HG03103 (cell line): ENCODE data around the gene NUMA1.

Experiments
- ATAC-seq: cut with Tn5 transposase; IDR thresholded peaks from one replicate; pipeline ENCODE4 v1.9.1; 2021; ENCODE audit warnings: low read depth; ENCODE audit not compliant: unreplicated experiment

NUMA1 gene

GRCh38 chr11:71979094-71979493 is 101.2 kb downstream of the NUMA1 start:
- no peak for ATAC-seq

DNA sequence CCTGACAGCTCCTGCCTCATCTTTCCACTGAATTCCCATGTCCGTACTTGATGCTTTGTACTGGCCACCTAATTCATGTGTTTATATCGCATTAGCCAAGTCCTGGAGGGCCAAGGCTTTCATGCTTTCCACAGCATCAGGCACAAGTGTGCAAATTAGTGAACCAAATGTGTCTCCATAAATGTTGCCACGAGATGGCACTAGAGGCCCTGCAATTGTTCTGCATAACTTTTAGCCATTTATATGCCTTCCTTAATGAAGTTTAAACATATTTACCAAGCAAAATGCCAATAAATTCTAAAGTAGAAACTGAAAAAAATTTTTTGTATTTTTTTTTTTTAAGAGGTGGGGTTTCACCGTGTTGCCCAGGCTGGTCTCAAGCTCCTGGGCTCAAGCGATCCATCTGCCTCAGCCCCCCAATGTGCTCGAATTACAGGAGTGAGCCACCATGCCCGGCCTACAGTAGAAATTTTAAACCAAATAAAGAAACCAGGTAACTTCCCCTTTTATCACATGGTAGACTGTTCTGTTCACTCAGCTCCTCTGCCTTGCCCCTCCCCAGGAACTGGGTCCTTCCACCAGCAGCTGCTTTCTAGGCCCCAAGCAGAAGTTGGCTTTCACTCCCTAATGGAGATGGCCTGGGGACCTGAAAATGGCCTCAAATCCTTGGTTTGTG is 102.5 kb downstream of the NUMA1 start:
- no peak for ATAC-seq

- ATAC-seq = no peak
Observed at GRCh38 chr11:71977090-71977489, 103.3 kb downstream of the NUMA1 start.

GRCh38 chr11:71976551-71976950 is 103.8 kb downstream of the NUMA1 start:
- no peak for ATAC-seq

DNA sequence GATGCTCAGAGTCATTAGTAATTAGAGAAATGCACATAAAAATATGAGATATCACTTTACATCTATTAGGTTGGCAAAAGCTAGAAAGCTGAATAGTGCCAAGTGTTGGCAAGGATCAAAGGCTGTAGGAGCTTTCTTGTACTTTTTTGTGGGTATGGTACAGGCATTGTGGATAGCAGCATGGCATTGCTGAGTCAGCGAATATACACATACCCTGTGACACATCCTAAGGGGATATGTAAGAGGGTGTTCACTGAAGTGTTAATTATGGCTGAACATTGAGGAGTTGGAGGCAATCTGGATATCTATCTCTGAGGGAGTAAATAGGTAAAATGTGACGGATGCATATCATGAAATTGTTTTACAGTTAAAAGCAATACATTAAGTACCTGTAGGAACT is 108.7 kb downstream of the NUMA1 start:
- no peak for ATAC-seq

GRCh38 chr11:71964641-71965040 is 115.7 kb downstream of the NUMA1 start:
- ATAC-seq = no peak

- no peak for ATAC-seq
Observed at GRCh38 chr11:71963468-71963867, 116.9 kb downstream of the NUMA1 start.

- no peak for ATAC-seq
Observed at GRCh38 chr11:71962428-71963038, 117.8 kb downstream of the NUMA1 start.

GRCh38 chr11:71955898-71956456 is 124.4 kb downstream of the NUMA1 start:
- no peak for ATAC-seq
